ACHN (cell line): ENCODE measurements around the gene WDR11.
"Not testable (repeated sequence)": the region's sequence is repeated elsewhere in the genome, so short reads cannot be mapped to it uniquely, and the experiment has no call there.

Experiments
- DNase-seq: peaks from one replicate; pipeline ENCODE4 v3.0.0-alpha.2; 2015
- in situ Hi-C: cut with HindIII; loops from 2 replicates; pipeline ENCODE4 v1.10.0; 2017; ENCODE audit warnings: low sequenced_read_pairs, low pct_ligation_motif_present, low pct_unique_long_range_greater_than_20kb

The WDR11 gene

DNA sequence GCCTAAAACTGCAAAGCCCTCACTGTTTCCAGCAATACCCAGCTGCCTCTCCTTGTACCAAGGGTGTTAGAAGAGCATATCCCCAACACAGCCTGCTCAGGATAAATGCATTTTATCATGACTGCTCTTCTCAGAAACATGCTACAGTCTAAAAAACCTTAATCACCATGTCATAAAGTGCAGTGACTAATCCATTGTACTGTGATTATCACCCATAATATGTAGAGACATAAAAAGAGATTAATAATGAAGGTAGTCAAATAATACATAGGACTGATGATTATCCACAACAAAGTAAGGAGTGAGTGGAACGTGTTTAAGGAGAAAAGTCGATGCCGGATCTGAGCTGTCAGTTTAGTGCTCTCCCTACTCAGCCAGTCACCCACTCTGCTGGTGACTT is 12.2 kb upstream of the WDR11 start:
- DNase-seq = no peak
- in situ Hi-C loops = no loop called here

DNA sequence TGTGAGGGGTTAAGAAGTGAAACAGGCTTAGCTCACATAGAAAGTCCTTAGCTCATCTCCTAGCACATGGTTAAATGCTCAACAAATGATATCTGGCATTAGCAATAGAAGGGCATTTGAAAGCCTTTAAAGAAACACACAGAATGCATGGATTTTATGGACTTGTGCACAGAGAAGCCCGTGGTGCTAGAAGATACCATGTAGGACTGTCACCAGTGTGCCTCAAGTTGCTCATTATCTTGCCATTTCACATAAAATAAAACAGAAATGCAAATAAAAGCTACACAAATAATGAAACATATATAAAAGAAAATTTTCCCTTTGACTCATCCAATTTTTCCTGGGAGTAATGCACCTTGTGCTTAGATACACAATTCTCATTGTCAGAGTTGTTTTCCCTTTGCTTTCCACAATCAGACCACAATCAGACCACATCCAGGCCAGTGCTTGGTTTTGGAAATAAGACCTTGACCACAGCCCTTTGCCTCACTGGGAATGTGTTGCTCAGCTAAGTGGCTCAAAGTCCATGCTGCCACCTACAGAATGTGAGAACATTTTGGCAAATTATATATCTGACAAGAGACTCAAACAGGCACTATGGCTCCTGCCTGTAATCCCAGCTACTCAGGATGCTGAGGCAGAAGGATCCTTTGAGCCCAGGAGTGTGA is 9.5 kb upstream of the WDR11 start:
- in situ Hi-C loops = no loop called here
- DNase-seq = no peak

DNA sequence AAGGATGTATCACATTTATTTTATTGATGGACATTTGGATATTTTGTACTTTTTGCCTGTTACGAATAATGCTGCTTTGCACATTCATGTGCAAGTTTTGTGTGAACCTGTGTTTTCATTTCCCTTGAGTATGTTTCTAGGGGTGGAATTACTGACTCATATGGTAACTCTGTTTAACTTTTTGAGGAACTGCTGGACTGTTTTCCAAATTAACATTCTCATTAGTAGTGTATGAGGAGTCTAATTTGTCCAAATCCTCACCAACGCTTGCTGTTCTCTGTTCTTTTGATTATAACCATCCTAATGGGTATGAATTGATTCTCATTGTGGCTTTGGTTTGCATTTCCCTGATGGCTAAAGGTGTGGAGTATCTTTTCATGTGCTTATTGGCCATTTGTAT is 3.2 kb downstream of the WDR11 start:
- no peak for DNase-seq
- in situ Hi-C loops = no loop called here

DNA sequence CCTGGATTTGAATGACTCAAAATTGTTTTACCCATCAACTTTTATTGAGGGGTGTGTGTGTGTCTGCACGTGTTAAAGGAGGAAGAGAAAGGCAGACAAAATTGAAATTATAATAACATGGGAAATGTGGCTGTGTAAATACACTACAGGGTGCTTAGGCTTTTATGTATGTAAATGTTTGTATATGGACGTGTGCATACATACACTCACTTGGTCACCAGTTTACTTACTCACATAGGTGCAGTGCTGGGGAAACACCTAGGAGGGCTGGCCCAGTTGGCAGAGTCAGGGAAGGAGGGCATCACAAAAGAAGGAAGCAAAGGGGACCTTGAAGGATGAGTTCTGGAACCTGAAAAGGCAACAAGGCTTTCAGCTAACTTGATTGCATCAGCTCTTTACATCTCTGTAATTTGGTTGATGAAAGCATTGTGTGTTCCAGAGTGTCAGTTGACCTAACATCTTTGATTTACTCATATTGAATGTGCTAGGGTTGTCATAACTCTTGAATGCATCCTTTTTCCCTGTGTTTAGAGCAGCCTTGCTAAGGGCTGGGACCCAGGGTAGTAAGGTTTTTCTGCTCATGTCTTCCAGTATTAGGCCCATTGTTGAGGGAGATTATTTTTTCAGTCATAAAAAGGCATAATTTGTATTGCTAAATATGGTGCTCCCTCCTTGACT is 10.2 kb downstream of the WDR11 start:
- DNase-seq = no peak
- in situ Hi-C loops = no loop called here

DNA sequence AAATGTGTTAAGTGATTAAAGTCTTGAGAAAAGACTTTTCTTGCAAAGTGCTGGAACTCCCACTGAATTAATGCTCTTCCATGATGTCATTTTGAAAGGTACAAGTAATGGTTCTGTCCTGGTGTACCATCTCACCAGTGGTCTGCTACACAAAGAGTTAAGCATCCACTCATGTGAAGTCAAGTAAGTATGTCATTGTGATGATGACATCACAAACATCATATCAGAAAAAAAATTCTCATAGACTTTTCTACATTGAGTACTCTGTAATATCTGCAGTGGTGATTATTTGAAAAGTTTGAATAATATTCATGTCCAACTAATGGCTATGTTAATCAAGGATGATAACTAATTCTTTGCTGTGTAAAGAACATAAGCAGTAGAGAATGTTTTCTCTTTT is 22.6 kb downstream of the WDR11 start:
- in situ Hi-C loops = no loop called here
- DNase-seq = no peak

DNA sequence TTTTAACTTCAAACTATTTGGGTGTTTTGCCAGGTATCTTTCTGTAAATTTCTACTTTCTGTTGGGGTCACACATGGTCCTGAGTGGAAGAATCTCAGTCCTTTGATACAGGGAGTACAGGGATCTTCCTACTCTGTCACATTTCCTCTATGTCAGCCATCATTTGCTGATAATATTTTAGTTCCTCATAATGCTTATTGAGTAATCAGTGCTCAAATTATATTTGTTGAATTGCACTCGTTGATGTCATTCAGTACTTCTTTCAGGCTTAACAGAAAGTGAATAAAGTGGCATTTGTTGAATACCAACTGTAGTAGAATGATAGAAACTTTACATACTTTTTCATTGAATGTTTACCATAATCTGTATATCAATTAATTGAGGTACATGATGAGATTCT is 31.9 kb downstream of the WDR11 start:
- in situ Hi-C loops = no loop called here
- DNase-seq = no peak

DNA sequence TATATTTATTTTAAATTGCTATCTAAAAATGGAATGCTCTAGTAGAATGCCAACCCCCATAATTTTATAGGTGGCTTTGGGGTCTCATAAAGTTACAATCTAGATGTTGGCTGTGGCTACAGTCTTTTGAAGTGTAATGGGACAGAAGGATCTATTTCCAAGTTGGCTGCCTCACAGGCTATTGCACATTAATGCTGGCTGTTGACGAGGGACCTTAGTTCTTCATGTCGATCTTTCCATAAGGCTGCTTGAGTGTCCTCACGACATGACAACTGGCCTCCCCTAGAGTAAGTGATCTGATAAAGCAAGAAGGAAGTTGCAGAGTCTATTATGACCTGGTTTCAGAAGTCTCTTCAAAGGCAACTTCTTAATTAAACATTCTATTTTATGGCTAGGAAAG is 36.3 kb downstream of the WDR11 start:
- no peak for DNase-seq
- in situ Hi-C loops = no loop called here

DNA sequence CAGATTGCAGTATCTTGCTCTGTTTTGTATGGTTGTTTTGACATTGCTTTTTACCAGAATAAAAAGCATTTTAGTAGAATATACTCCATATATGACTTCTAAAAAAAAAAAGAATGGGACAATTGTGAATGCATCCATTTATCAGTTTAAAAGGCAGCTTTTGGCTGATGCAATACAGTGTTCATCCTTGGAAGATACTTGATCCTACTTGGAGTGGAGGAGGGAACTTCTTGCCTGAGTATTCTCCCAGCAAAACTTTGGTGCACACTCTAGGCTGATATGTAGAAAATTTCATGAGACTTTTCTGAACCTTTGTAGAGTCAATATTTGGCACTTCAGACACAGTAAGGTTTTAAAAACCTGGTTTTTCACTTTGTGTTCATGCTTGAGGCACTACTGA is 40.2 kb downstream of the WDR11 start:
- in situ Hi-C loops = no loop called here
- DNase-seq = no peak

DNA sequence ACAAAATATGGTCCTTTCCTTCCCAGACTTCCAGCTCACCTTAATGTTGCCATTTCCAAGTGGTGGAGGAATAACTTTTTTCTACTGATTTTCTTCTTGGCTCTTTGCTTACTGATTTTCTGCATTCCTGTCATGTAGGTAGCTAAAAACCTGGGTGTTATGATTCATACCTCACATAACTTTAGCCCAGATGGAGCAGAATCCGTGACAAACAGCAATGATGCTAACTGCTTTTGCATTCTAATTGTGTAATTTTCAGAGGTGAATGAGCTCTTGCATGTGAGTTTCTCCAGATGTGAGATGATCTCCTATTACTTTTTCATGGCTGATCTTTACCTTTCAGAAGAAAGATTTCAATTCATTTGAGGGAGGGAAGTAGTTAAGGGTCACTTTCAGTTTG is 43.4 kb downstream of the WDR11 start:
- DNase-seq = no peak
- in situ Hi-C loops = no loop called here

DNA sequence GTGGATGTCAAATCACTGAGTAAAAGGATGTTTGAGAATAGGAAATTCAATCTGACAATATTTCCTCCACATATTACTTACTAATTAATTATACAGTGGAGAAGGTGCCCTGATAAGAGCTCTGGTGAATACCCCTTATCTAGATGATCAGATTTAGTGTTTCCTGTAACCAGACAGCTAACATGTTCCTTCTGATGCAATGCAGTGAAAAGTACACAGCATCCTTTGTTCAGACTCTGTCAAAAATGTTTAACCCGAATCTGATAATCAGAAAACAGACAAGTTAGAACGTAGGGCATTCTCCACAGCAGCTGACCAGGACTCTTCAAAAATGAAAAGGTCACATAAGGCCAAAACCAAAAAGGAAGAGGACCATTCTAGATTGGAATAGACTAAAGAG is 46.2 kb downstream of the WDR11 start:
- DNase-seq = no peak
- in situ Hi-C loops = no loop called here

DNA sequence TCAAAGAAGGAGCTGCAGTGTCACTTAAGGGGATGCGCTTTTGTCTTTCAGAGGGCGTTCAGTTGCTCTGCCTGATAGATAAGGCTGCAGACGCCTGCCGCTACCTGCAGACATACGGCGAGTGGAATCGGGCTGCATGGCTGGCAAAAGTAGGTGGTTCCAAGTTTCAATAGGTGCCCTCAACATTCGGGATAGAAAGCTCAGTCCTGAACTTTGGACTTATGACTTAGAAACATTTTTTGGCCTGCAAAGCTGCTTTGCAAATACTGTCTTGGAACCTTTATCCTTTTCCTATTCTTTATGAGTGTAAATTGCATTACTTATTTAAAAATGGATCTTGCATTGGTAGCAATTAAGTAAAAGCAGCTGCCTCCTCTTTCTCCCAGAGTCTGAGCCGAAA is 54.1 kb downstream of the WDR11 start:
- in situ Hi-C loops = no loop called here
- DNase-seq = no peak

DNA sequence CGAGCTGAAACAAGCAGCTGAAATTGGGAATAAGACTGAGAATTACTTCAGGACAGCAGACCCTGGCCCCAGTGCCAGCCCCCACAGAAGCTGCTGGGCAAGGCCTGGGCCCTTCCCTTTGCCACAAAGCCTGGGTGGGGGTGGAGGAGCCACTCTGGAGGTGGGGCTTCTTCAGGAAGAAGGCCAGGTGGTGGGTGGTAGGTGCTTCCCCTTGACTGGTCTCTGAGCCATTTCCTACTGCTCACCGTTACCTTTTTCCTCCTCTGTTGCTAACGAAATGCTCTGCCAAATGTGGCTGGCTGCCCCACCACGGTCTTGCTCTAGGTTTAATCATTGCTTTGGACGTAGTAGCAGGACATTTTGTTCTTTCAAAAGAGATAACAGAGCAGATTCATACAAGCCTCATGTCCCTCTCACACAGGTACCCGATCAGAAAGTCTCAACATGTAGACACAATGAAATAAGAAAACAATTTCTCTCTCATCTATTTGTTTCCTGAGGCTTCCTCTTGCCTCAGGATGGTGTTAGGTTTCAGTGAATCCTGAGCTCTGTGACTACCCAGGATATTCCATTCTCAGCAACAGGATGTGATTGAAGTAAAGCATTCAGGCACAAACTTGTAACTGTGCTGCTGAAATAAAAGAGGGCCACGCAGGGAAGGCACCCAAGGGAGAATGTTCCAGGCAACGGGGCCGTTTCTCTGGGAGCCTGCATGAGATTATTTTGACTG is 66.5 kb downstream of the WDR11 start:
- DNase-seq = no peak
- in situ Hi-C loops = no loop called here

DNA sequence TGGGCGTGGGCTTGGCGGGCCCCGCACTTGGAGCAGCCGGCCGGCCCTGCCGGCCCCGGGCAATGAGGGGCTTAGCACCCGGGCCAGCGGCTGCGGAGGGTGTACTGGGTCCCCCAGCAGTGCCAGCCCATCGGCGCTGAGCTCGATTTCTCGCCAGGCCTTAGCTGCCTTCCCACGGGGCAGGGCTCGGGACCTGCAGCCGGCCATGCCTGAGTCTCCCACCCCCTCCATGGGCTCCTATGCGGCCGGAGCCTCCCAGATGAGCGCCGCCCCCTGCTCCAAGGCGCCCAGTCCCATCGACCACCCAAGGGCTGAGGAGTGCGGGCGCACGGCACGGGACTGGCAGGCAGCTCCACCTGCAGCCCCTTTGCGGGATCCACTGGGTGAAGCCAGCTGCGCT is 72.7 kb downstream of the WDR11 start:
- DNase-seq, in situ Hi-C loops: not testable (repeated sequence)

DNA sequence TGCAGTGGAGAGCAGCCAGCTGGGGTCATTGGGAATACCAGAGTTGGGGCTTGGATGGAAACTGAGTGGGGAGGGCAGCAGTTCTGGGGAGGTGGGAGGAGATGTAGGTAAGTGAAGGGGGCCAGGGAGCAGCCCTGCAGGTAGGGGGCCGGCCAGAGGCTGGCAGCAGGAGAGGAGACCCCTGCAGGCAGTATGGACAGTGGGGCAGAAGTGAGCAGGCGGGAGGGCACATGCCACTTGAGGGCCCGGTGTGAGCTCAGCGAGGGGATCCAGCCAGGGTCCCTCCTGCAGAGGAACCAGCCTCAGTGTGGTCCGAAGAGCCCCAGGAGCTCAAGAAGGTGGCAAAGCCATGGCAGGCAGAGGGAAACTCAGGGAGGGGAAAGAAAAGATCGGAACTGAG is 75.4 kb downstream of the WDR11 start:
- in situ Hi-C loops = no loop called here
- DNase-seq = no peak

DNA sequence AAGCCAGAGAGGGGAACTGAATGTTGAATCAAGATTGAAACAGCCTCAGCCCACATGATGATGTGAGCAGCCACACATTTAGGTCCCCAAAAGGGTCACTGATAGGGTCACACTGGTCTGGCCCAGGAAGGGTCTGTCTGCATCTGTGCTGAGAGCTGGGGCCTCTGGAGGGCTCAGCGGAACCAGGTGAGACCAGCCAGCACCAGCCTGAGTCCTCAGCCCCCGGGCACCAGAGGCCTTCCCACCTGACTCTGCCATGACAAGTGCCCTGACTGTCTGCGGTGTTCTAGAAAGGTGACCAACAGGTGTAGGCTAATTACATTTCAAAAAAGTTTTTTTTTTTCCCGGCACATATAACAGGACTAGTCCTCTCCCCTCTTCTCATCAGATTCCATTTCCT is 76.2 kb downstream of the WDR11 start:
- in situ Hi-C loops = no loop called here
- DNase-seq = no peak

DNA sequence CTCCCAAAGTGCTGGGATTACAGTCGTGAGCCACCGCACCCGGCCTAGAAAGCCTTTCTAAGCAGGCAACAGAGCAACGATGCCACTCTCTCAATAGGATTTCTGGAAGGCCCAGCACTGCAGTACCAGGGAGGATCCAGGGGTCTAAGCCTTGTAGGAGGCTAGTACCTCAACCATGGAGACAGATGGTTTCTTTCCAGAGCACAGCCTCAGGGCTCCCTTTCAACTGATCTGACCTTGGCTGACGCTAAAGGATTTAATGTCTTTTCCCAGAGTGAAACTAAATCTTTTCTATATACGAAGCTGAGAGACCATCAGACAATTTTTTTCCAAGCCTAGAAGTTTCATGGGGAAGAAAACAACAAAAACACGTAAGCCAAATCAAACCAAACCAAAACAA is 78.0 kb downstream of the WDR11 start:
- DNase-seq = no peak
- in situ Hi-C loops = no loop called here

DNA sequence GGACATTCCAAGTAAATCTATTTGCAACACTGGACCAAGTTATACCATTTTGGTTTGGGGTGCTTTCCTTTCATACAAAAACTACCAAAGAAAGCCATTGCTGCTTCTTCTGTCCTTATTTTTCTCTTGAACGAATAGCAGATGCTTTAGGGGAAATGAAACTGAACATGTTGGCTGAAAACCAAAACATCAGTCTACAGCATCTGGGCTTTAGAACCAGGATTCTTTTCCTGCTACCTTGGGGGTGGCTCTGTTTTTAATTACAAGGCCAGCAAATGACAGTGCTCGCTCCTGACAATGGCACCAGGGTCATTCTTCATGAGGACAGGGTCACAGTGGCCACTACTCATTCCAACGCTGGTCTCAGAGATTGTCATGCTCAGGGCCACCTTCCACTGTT is 80.3 kb downstream of the WDR11 start:
- in situ Hi-C loops = no loop called here
- DNase-seq = no peak

DNA sequence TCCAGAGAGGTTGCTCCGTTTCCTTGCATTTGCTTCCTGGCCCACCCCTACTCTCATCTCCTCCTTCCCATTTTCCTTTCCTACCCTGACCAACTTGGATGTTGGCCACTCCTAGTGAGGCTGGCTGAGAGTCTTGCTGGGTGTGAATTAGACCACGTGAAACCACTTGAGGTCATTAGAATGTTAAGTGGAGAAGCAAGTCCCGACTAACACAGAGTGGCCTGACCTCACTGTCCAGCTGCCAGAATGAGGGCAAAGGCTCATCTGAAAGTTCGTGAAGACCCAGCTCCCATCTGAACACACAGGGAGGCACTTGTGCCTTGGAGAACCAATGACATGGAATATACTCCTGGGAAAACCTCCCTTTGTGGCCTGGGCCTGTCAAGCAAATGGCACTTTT is 80.8 kb downstream of the WDR11 start:
- in situ Hi-C loops = no loop called here
- no peak for DNase-seq

DNA sequence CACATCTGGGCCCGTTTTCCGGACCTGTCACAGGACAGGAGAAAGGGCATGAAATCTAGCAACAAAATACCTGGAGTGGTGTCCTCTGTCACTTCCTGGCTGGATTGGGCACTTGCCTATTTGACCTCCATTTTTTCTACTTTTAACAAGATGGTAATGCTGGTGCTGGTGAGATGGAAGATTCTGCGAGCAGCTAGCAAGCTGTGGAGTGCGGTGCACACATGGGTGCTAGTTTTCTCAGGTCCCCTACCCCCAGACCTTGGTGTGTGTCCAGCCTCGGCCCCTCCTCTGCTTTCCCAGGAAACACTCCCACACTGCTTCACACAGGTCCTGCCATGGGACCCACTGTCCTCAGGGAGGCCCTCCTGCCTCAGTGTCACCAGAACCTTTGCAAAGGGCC is 87.7 kb downstream of the WDR11 start:
- in situ Hi-C loops = no loop called here
- no peak for DNase-seq

DNA sequence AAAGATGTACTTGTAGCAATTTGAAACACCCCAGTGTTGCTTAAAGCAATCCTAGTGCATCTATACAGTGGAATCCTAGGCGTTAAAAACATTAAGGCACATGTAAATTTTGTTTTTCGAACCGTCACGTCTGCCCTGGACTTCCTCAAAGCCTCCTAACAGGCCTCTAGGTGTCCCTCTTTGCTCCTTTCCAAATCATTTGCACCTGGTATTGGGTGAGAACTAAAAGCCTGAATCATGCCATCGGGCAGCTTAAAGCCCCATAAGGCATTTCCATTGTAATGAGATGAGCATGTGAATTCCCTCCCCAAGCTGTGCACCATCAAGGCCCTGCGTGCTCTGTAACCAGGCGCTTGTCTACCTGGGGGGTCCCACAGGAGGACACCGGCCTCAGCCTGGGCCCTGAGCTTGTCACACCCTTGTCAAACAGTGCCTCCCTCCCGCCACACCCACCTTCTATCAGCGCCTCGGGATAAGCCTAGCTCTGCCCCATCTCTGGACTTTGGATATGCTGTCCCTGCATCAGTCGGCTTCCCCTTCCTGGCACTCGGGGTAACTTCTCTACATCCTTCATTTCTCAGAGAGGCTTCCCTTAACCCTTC is 89.2 kb downstream of the WDR11 start:
- in situ Hi-C loops = no loop called here
- DNase-seq = no peak
